CD1c-positive myeloid dendritic cell (primary cell): Measurements from ENCODE around the gene MGAT1.
A peak's percentile ranks its signal among the peaks of the same experiment; 100 is the strongest.

Source experiments
- DNase-seq: peaks from one replicate; pipeline ENCODE4 v3.0.0-alpha.2; 2016; ENCODE audit errors: extremely low spot score

The MGAT1 gene

DNA sequence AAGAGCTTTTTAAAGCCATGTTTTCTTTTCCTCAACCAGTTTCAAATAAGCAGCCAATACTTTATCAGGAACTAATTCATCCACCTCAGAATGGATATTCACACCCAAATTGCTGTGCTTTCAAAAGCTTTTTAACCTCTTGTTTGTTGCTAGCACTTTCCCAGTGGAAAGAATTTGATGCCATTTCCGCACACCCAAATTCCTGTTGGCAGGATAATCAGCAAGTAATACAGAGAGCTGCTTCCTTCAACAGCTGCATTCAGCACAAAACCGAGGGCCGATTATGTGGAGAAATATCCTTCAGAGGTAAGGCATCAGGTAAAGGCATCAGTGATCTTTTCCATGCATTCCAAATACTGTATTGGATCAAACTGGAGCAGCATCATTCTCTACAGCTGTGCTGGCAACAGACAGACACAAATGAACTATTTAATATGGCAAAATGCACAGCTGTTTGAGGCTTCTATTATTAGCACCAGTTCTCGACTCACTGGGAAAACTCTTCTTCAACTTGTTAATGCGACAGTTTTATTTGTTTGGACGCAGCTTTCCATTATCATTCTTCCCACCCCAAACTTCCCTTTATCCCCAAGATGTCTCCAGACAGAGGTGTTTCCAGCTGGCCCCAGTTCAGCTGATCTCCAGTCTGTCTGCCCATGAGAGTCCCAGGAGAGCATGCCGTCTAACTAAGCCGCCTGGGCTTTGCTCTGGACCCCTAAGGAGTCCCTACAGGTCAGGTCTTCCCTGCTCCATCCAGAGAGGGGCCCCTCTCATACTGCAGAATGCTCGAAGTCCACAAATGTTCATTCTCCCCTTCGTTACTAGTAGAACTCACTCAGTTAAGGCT, 22.2 kb upstream of the MGAT1 start:
- no peak for DNase-seq

DNA sequence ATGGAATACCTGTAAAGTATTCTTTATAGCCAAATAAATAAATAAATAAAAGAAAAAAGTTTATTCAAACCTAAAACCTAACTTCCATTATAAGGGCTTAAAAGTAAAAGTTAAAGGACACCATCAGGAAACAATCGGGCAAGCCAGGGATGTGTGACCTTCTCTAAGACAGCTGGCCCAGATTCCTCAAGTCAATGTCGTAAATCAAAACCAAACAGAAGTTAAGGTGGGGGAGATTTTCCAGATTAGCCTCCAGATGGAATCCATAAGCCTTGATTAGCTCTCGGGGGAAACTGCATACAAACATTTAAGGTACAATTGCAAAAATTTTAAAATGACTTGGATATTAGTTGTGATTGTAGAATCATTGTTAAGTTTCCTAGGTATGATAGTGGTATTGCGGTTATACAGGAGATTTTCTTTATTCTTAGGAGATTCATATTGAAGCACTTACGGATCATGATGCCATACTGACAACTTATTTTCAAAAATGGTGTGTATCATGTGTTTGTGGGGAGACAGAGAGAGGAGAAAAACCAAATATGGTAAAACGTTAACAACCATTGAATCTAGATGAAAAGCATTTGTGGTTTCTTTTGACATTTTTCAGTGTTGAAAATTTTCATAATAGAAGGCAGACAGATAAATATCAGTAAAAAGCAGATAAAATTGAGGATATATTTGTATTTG, 21.5 kb upstream of the MGAT1 start:
- DNase-seq = no peak

DNA sequence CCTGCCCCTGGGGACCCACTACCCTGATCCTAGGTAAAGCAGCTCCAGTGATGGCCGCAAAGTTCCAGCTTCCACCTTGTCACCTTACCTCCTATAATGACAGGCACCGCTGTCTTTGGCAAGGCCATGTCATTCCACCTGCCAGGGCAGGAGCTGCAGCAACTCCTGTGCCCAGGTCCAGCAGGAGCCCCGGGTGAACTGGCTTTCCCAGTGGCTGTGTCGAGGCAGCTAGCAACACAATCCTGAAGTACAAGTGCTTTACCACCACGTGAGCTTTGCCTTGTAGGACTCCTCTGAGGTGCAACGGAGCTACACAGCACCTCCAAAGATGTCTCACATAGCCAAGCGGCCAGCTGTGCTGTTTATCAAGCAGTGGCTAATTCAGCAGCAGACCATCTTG, 20.7 kb upstream of the MGAT1 start:
- no peak for DNase-seq

DNA sequence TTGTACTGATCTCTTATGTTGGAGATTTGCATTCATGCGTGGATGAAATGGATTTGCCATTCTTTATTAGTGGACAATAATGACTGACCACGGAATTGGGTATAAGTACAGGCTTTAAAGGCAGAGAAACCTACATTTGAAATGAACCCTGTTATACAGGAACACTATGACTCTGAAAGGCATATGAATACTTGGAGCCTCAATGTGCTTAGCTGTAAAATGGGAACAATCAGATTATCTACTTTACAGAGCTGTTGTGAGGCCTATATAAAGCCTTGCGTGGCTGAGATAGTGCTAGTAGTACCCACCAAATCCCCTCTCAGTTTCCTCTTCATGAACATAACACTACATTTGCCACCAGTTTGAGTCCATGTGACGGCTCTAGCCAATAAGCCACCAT, 18.9 kb upstream of the MGAT1 start:
- DNase-seq = no peak

DNA sequence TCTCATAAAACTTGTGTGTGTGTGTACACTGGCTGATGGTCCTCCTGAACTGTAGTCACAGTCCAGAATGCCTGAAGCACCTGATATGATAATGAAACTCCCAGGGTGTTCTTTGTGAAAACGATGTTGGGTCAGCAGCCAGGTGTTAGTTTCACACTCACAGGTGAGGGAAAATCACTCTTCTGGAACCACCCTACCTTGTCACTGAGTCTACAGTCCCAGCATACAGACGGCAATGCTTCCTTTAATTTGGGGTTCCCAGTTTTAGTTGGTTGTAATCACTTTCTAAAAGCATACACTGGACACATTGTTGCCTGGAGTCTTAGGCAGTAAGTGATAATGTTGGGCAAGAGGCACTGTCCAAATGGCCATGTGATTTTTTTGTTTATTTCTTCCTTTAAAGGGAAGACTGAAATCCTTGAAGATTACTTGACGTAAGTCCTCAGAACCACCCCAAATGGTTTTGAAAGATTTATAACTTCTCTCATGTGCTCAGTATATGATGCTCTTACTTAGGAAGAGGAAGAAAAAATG, 18.2 kb upstream of the MGAT1 start:
- DNase-seq = peak; percentile 95

DNA sequence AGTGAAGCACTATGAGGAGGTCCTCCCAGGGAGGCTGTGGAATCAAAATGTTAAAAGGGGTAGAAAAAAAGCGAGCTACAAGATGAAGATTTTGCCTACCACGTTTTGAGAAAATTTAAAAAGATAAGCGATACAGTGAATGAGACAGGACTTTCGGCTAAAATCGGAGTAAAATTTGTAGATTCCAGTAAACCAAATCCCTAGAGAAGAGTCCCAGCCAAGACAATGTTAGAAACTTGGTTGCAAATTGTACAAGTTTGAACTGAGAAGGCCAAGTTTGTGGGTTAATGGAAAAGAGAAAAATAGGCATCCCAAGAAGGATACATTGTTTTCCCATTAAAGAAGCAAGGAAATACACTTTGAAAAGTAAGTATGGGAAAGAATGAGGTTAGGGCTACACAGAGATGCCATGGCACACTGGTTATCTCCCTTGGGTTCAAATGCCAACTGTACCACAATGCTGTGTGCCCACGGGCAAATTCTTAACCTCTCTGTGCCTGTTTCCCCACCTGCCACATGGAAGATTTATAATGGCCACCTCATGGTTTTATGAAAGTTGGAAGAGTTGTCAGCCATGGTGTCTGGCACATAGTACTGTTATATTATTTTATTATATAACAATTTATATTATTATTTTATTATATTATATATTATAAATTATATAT, 16.2 kb upstream of the MGAT1 start:
- DNase-seq = no peak

DNA sequence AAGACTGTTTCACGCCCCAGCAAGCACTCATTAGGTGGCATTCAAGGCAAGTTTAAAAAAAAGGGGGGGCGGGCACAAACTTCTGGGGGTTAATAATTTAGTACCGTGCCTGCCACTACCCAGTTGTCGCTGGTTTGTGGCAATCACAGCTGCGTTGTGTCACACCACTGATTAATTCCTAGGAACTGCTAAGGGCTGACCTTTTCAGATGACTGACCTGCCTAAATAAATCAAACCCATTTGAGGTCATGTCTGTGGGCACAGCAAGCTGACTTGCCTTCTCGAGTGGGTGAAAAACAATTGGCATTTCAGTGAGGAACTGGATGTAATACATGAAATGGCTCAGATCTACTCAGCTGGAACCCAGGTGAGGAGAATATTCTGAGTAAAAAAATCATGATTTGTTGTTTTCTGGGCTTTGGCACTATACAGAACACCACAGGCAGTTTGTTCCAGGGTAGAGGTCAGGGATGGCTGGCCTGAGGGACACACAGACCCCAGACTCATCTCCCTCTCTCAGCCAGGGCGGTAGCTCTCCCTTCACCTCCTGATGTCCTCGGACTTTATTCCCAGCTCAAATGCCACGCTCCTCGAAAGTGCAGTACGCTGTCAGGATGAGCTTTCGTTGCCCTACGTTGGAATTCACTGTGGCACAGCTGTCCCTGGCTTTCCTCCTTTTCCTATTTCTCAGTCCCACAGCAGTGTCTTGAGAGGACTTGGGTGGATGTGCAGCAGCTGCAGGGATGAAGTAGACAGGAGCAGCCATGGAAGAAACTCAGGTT, 15.5 kb upstream of the MGAT1 start:
- DNase-seq = peak; percentile 87

DNA sequence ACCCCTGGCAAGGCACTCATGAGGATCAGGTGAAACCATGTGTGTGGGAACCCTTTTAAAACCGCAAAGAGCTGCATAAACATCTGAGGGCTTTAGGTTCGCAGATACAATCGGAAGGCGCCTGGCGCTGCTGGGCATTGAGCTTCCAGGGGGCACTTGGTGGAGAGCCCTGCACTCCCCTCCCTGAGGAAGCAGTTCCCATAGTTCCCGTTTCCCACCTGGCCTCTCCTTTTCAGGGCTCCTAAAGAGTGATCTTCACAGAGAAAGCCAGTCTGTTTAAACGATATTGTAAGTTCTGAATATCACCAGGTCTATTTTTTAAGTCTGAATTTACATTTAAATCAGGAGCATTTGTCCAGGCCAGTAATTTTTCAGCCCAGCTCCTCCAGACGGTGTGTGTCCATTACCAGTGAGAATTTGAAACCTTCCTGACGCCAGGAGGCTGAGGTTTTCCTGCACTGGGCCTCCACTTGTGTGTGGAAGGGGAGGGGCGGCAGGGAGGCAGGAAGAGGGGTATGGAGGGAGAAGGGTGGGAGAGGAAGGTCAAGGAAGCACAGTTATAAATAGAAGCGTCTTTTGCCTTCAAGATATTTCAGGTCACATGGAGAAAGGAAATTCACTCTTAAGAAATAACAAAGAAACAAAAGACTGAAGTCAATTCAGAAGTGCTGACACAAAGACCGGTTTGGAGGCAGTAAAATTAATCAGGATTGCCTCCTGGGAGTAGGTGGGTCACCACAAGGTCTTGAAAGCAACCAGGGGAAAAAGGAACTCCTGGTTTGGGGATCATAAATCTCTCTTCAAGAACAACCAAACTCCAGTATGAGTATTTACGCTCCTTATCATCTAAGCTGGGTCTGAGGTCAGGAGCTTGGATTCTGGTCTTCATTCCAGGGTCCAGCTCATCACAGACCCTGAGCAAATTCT, 14.3 kb upstream of the MGAT1 start:
- DNase-seq = peak; percentile 78

DNA sequence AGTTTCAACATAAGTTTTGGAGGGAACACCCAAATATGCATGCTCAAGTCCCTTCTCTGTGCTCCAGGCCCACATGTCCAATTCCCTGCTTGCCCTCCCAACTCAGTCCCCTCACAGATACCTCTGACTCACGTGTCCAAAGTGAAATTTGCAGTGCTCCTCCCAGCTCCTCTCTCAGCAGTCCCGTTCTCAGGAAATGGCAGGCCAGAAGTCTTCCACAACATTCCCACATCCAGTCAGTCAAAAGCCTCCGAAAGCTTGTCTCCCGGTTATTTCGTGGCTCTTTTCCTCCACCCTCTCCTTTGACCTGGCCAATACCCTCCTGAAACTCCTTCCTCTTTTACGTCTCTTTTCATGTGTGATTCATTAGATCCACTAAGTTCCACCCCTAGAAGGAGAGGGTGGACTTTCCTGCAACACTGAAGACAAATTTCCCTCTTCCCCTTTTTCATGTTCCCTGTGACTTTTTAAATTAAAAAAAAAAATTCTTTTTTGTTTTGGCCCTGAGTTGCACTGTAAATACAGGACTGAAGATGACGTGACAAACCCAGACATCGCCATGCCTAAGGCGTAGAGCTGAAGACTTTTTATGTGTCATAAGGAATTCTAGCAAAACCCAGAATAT, 12.8 kb upstream of the MGAT1 start:
- peak; percentile 92 for DNase-seq

DNA sequence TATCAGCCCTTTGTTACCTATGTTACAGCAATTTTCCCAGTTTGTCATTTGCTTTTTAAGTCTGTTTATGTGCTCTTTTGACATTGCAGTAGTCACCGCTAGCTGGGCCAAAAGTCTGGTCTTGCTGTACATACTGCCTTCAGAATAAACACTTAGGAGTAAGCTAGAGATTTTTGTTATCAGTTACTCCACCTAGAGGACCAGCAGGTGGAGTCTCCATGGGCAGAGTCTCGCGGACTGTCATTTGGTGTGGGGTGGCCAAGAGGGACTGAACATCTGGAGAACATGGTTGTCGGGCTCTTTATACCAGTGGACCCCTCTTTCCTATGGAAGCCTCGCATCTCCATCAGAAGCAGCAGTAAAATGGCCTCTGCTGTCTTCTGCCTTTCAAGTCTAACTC, 10.8 kb upstream of the MGAT1 start:
- peak; percentile 45 for DNase-seq

DNA sequence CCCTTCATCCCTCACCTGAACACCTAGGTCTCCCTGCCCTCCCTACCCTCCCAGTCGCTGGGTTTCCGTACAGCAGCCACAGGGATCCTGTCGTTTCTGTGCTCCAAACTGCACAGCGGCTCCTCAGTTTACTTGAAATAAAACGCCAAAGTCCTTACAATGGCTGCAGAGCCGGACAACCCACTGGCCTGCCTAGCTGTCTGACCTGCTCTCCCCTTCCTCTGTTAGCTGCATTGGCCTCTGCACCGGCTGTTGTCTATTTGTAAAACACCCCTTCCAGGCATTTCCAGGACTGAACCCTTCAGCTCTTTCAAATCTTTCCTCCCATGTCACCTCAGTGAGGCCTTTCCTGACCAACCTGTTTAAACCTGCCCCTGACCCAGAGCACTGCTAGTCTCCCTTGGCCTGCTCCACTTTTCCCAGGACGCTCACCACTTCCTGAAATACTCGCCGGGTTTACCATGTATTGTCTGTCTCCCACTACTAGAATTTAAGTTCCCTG, 9.1 kb upstream of the MGAT1 start:
- DNase-seq = peak; percentile 54

DNA sequence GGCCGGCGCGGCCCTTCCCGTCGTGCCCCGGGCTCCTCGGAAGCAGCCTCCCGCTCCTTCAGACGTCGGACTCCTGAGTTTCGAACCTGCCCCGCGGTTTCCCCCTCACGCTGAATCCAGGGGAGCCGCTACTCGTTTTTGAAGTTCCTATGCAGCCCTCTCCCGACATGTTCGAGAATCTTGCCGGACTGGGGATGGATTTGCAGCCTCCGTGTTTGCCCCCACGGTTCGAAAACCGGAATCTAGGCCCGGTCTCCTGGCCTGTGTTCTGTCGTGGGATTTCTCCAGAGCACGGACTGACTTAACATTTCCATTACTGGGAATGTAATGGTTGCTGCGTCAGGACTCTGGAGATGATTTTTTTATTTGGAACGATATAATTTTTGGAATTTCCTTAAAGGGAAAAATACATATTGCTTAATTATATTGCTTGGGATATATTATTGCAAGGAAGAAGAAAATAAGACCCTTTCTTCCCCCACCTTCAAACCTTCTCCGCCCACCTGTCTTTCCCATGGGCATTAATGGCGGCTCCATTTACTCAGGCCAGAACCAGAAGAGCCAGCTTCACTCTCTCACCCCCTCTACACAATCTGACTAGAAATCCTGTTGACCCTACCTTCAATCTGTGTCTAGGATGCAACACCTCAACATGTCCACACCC, 8.5 kb upstream of the MGAT1 start:
- DNase-seq = peak; percentile 38

DNA sequence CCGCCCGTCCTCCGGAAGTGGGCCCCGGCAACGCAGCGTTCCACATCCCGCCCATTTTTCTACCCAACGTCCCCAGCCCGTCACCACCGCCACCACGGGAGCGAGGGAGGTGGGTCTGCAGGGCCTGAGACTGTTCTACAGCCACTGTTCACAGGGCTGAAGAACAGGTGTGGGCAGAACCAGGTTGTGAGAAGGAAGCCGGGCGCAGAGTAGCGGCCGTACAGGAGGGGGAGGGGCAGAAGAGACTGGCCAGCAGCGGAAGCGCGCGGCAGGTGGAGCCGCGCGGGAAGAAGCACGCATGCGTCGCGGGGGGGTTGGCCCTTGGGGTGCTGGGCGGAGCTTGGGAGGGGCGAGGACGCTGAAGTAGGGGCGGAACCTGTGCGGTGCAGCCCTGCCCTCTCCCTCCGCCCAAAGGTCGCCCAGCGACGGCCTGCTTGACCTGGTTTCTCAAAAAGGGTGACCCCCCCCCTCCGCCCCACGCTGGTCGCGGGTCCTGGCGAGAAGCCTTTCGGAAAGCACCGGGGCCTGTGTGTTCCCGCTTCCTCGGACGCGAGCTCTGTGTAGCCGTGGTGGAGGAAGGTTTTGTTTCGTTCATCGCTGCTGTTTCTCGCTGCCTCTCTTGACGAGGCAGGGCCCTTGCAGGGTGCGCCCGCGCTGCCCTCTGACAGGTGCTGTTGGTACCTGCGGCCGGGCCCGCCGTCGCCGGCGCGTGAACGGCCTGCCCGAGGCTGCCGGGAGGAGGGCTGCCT, 7.8 kb upstream of the MGAT1 start:
- peak; percentile 97 for DNase-seq

DNA sequence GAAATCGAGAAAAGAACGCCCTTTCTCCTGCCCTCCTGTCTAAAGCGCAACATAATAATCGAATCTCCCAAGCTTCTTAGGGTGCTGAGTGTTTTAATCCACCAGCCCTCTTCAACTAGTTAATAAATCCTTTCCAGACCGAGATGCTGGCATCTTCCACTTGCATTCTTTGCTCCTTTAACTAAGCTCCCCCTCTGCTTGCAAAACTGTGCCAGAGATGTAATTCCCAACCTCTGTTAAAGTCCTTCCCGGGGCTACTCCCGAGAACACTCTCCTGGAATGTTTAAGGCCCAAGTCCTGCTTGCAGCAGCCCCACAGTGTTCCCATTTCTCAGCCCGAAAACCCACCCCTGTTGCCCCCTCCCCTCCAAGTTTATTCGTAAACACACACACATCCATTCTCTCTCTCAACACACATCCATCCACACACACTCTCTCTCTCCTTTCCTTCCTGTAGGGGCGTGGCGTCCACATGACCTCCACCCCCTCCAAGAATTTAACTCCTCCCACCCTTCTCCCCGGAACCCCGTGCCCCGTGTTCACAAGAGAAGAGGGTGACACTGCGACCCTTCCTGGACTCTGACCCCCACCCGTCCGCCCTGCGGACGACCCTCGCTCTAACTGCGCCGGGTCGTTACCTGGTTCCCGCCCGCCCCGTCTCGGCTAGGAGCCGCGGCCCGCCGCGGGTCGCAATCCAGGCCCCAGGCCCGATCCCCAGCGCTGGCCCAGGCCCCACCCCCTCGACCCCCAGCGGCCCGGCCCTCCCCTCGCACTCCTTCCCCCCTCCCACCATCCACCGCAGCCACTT, 7.0 kb upstream of the MGAT1 start:
- peak; percentile 84 for DNase-seq

DNA sequence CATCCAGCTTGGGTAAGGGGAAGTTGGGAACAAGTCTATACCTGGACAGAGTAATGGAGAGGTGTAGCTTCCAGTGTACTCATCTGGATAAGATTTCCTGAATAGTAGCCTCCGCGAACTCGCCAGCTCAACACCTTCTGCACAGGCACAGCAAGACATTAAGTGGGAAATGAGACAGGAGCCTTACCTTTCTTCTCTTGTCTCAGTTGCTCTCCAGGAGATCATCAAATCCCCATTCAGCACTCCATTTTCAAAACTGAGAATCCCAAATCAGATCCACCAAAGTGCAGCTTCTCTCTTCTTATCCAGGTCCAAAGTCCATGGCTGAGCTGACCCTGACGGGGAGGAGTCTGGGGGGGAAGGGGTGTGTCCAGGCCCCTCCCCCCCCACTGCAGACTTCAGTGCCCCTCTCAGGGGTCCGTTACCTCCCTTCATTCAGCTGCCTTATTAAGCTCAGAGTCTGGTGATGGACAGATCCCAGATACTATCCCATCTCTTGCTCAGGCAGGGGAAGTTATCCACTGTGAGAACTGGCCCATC, 5.9 kb upstream of the MGAT1 start:
- DNase-seq = peak; percentile 26

DNA sequence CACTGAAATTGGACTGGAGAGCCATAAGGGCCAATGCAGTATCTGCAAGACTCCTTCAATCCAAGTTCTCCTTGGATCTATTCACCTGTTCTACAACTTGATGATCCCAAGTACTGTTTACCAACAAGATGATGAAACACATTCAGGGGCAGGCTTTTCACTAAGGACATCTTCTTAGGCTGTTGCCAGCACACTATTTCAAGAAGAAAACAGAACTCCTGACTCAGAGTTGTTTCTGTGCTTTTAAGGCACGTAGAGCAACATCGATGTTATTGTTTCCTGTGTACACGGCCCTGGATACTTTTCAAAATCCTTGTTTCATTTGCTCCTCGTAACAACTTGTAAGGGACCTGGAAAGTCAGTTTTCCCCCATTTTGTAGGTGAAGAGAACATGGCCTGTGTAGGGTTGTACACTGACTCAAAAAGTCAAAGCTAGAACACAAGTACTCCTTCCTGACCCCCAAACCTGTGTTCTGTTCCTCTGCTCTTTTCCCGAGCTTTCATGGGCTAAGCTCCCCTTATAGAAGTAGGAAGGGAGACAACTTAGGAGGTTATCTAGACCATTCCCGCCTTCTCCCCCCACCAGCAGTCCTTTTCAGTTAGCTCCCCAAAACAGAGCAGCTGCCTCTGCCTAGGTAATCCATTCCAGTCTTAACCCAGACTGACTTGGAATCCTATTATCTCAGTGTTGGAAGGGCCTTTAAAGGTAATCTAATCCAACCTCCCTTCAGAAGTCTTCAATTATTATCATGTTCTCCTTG, 5.2 kb upstream of the MGAT1 start:
- DNase-seq = peak; percentile 35

DNA sequence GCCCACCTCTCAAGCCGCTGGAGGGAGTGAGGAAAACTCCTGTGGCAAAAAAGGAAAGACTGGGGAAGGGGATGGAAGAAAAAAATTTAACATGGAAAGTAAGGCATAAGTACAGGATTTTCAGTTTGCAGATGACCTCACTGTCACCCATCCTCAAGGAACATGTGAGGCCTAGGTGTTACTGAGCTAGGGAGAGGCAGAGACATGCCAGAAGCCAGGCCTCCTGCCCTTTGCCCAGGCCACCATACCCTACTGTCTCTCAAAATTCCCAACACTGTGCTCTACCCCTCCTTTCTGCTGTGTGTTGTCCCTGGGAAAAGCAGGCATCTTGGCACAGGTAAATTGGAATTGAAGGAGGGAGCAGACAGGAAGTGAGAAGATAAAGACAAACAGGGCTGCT, 4.4 kb upstream of the MGAT1 start:
- DNase-seq = no peak
